HTERT RPE-1 (cell line): ENCODE results near the gene FOXP4.

Experiments used
- in situ Hi-C: fragments of 300-500 bp; cut with MboI; formaldehyde crosslinking; loops from 4 replicates; pipeline ENCODE4 v1.14.3; 2020; ENCODE audit warnings: low sequenced_read_pairs

Gene FOXP4

GRCh38 chr6:41545703-41546474 lies at the start of gene FOXP4:
TSS of gene FOXP4 (plus strand) at chr6:41546381. CDS start at chr6:41565761, 19,380 bp downstream.
- in situ Hi-C loops = no loop called here

DNA sequence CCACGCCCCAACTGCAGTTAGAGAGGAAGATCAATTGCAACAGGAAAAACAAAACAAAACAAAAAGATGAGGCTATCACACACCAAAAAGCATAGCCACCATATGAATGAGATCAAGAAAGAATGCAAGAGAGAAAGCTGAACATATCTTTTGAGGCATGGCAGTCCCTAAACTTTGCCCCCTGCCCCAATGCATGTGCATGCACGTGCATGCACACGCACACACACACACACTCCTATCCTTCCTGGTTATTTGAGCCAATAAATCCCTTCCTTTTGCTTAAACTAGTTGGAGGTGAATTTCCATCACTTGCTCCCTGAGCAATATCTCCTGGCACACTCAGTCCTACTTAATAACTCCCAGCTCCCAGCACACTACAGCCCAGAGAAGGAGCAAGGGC lies 48.6 kb upstream of the FOXP4 start:
- in situ Hi-C loops = no loop called here

DNA sequence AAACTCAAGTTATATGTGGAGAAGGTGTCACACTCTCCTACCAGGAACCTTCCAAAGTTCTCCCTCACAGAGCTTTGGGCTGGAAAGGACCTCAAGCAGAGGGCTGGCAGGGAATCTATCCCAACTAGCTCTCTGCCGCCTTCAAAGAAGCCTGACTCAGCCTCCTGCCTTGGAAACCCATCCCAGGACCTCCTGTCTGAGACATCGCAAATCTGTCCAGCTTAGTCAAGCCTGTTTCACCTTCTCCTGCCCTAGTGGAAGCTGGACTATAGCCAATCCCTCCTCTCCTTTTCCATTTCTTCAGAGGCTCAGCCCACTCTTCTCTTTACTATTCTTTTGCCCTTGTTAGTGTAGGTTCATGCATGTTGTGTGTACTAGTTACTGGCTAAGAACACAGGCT lies 48.2 kb upstream of the FOXP4 start:
- in situ Hi-C loops = no loop called here

DNA sequence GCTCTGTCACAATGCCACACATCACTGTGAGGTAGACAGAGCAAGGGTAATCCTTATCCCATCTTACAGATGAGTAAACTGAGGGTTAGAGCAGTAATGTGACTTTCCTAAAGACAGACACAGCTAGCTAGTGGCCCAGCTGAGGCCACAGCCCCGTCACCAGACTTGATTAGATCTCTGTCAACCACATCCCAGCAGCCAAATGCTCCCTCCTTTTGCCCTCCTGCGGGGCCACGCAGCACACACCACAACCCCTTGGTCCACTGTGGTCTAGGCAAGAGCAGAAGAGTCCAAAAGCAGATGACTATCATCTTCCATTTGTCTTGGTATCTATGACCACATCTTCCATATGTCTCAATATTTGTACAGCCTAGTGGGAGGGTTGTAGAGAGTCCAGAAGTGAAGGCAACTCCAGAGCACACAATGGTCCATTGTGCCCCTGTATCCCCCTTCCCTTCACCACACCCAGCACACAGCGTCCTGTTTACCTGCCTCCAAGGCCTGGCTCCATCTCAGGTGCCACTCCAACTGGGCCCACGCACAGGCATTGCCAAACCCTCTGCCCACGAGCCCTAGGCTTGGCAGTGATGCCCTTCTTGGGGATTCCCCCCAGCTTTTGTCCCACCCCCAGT lies 47.1 kb upstream of the FOXP4 start:
- in situ Hi-C loops = no loop called here

DNA sequence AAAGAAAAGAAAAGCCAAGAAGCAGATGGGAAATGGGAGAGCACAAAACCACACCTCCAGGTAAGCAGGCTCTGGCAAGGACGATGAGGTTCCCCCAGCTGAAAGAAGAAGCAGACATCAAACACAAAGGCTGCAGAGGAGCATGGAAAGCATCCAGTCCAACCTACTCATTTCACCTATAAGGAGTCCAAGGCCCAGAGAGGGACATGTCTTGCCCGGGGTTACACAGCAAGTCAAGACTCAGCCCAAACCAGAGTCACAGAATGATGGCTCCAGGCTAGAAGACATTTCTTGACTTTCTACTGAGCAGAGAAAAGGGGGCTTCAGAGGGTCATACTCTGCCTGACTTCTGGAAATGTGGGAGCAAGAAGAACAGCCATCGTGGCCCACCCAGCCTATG lies 45.6 kb upstream of the FOXP4 start:
- in situ Hi-C loops = no loop called here

GRCh38 chr6:41502566-41502916 lies 43.6 kb upstream of the FOXP4 start:
- in situ Hi-C loops = no loop called here

DNA sequence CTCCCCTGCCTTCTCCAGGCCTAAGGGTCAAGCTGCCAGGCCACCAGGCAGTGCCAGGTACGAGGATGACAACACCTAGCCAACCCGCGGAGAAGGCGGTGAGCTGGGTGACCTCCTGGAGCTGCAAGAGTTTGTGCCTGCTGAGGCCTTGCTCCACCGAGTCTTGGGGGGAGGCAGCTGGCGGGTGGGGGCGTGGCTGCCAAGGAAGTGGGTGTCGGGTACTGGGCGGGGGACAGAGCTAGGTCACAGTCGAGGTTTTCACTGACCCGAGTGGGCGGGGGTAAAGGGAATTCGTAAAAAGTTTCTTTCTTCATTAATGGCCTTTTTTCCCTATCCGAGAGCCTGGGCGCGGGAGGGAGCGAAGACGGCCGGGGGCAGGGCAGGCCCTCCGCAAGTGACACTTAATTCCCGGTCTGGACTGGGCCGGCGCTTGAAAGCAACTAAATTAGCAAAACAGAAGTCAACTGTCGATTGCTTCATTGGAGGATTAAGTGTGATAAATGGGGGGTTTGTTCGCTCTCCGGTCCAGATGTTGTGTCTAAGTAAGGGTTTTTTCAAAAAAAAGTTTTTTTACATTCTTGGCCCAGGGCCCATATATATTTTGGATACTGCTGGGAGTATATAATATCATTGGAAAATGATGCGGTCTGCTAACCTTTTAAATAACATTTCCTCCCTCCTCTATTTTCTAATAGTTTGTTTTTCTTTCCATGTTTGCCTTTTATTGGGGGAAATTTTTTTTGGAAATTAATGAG lies 43.1 kb upstream of the FOXP4 start:
- in situ Hi-C loops = no loop called here

GRCh38 chr6:41503827-41504465 lies 42.2 kb upstream of the FOXP4 start:
- in situ Hi-C loops = no loop called here

DNA sequence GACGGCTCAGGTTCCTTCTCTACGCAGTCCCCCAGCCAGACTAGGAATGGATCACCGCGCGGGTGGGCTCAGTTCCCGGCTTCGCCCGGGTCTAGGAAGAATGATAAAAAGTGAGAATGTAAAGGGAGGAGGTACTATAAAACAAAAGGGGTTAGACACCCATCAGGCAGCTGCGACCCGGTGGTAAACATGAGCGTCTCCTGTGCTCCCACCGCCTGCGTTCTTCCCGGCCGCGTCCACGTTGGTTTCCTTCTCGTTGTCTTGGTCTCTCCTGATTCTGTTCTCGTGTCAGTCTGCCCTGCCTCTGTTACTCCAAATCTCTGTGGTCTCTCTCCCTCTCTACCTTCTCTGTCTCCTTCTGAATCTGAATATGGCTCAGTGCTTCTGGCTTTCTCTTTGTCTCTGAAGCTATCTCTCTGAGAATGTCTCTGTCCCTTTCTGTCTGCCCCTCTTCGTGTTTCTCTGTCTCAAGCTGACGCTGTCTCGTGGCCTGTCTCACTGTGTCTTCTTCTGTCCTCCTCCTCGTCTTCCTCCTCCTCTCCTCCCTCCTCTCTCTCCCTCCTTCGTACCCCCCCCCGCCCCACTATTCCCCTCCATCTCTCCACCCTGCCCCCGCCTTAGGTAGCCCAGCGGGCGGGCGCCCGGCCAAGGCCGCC lies 41.6 kb upstream of the FOXP4 start:
- in situ Hi-C loops = no loop called here

DNA sequence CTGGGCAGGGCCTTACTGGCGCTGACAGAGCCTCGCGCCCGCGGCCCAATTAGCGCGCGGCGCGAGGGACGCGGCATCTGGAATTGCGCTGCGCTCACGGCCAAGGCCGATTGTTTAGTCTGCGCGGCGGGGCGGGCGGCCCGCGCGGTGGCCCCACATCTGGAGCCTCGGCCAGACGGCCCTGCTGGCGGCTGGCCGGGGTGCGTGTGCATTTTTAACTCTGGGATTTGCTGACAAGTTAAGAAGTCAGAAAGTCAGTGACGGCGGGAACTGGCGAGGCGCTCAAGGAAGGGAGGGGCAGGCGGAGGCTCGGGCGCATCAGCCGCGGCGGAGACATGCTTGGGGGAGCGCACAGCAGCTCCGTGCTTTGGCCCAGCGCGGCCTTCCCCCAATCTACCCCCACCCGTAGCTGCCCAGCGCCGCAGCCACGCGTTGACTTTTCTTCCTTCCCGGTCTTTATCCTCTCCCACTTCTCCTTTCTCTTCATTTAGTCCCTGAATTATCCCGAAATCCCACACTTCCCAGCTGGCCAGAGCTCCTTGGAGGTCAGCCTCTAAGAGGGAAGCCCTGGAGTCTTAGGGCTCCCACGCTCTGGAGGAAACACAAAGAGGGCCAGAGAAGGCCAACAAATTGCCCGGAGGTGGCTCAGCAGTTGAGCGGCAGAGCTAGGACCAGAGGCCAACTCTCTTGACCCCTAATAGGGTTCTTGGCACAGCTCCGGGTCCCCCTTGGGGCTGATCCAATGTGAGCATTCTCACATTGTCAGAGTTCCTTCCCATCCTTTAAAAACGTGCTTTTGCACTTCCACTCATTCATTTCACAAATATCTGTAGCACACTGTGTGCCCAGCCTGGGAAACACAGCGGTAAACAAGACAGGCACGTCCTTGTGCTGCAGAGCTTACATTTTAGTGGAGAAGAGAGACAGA lies 40.8 kb upstream of the FOXP4 start:
- in situ Hi-C loops = no loop called here

- in situ Hi-C loops = no loop called here
Observed at GRCh38 chr6:41508479-41508878, 37.7 kb upstream of the FOXP4 start.

DNA sequence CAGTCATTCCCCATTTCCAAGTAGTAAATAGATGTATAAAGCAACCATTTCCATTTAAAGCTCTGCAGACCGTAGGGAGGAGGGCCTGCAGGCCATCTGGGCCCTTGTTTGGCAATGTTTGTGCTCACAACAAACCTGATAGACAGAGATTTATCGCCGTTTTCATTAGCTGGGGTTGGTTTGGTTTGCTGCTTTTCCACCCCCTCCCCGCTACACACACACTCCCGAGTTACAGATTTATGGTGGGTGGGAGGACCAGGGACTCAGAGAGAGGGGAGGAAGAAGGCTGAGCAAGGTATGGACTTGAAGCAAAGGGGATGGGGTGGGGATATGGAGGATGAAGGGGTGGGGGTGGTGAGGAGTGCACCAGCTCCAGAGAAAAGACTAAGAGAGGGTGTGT lies 36.6 kb upstream of the FOXP4 start:
- in situ Hi-C loops = no loop called here

GRCh38 chr6:41511443-41512060 lies 34.6 kb upstream of the FOXP4 start:
- in situ Hi-C loops = no loop called here

DNA sequence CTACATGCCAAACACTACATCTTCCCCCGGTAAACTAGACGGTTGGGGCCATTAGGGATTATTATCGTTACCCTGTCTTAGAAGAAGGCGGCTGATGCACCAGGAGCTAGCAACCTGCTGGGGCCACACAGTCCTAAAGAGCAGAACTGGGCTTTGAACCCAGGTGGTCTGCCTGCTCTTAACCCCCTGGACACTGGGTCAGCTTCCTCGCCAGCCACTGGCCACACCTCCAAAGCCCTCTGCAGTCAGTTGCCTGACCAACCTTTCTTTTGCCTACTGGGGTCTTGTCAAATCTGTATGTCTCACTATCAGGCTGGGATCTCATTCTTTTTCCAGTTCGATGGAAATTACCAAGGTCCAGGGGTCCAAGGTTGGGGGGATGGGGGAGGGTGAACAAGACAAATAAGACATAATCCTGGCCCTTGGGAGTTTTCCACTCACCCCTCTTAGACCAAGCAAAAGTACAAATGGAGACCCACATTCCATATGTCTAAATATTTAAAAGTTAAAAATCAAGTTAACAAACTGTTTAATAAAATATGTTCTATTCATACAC lies 34.0 kb upstream of the FOXP4 start:
- in situ Hi-C loops = no loop called here

- in situ Hi-C loops = no loop called here
Observed at GRCh38 chr6:41515995-41516394, 30.2 kb upstream of the FOXP4 start.

DNA sequence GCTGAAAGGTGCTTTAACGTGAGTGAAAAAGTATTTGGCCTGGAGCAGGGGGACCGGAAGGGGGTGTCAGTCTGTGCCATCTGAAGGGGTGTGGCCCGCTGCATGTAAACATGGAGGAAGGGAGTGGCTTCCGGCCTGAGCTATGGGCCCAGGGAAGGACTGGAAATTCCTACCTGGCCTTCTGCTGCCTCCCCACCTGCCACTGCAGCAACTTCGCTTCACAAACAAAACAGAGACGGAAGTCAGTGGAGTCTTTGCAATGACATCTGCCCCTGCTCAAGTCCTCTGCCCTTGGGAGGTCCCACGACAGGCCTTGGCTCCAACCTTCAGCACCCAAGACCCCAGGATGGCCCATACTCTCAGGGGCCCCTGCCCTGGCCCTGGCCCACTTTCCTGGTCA lies 28.1 kb upstream of the FOXP4 start:
- in situ Hi-C loops = no loop called here

DNA sequence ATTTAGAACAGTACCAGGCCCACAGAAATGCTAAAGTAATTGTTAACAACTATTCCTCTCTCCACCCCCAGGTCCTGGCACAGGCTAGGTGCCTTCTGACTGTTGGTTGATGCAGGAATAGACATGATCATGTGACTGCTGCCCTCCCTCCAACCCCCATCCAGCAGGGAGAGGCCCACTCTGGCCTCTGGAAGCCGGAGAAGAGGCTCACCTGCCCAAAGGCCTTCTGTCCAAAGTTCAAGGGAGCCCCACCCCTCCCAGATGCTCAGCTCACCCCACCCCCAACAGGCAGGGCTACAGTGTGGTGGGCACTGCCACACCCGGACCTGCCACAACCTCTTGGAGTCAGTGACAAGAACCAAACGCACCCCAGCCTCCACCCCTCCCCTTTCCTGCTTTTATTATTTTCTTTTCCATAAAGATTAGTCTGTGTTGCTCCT lies 26.9 kb upstream of the FOXP4 start:
- in situ Hi-C loops = no loop called here

- in situ Hi-C loops = no loop called here
Observed at GRCh38 chr6:41519745-41520699, 26.2 kb upstream of the FOXP4 start.
